IPS-NIHi11 (cell line): ENCODE data around the gene UBL7.
"Not testable (repeated sequence)": the region's sequence is repeated elsewhere in the genome, so short reads cannot be mapped to it uniquely, and the experiment has no call there.

ENCODE experiments used
- DNase-seq: peaks from one replicate; pipeline ENCODE4 v3.0.0; 2012; ENCODE audit warnings: mixed read lengths, low spot score

UBL7 gene

DNA sequence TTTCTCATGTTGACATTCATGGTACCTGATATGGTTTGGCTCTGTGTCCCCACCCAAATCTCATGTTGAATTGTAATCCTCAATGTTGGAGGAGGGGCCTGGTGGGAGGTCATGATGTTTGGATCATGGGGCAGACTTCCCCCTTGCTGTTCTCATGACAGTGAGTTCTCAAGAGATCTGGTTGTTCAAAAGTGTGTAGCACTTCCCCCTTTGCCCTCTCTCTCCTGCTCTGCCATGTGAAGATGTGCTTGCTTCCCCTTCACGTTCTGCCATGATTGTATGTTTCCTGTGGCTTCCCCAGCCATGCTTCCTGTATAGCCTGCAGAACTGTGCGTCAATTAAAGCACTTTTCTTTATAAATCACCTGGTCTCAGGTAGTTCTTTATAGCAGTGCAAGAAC lies 3.3 kb upstream of the UBL7 start:
- no peak for DNase-seq

DNA sequence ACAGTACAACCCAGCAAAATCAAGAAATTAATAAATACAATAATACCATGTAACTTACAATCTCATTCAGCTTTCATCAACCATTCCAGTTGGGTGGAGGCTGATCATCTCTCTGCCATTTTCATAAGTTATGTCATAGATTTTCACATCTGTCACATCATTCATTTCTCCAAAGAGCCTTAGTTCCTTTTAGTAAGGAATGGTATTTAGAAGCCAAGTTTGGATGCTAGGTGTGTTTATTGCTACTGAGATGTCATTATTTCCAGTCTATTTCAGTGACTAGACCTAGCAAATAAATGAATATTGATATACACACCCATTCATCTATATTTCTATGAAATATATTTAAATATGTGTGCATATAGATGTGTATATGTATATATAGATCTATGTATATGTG lies 2.7 kb upstream of the UBL7 start:
- no peak for DNase-seq

- DNase-seq, result no peak
Observed at GRCh38 chr15:74461847-74462511, 1.0 kb upstream of the UBL7 start.

GRCh38 chr15:74460298-74460697 lies 662 bp downstream of the UBL7 start:
- no peak for DNase-seq

GRCh38 chr15:74459798-74460197 lies 1.2 kb downstream of the UBL7 start:
- DNase-seq, result not testable (repeated sequence)

DNA sequence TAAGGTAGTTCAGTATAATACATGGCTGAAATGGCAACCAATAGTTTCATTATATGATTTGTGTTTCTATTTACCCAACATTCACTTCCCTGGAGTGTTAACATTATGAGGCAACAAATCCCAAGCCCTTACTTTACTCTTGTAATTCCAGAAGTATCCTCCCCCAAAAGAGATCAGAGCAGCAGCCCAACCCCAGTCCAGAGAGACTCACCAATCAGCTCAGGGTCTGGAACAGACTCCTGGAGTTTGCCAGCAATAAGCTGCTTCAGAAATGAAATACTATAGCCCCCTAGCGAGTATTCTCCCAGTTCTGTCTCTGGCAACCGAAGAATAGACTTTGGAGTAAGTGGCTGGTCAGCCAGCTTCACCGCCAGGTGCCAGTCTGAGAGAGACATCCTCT lies 2.5 kb downstream of the UBL7 start:
- DNase-seq, result no peak

- not testable (repeated sequence) for DNase-seq
Observed at GRCh38 chr15:74457036-74457435, 3.9 kb downstream of the UBL7 start.

- DNase-seq, result no peak
Observed at GRCh38 chr15:74454764-74455500, 6.0 kb downstream of the UBL7 start.

- DNase-seq, result no peak
Observed at GRCh38 chr15:74453925-74454763, 6.8 kb downstream of the UBL7 start.

- DNase-seq, result no peak
Observed at GRCh38 chr15:74451861-74452835, 8.8 kb downstream of the UBL7 start.

GRCh38 chr15:74451322-74451721 lies 9.6 kb downstream of the UBL7 start:
- DNase-seq, result no peak

- DNase-seq, result no peak
Observed at GRCh38 chr15:74449643-74450205, 11.2 kb downstream of the UBL7 start.

DNA sequence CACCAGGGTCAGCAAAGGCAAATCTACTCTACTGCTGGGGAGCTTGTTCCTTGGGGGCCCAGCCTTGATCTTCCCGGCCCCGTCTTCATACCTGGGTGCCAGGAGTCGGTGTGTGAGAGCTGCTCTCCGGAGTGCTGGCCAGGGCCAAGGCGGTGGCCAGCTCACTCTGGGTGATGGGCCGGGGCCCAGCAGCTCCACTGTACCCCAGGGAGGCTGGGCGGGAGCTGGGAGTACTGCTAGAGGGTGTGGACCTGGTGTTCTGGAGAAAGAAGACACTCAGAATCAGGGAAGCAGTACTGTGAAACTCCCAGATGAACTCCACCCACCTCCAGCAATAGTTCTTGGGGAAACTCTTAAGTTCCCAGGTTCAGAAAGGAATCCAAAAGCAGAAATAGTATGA lies 11.9 kb downstream of the UBL7 start:
- DNase-seq, result no peak

DNA sequence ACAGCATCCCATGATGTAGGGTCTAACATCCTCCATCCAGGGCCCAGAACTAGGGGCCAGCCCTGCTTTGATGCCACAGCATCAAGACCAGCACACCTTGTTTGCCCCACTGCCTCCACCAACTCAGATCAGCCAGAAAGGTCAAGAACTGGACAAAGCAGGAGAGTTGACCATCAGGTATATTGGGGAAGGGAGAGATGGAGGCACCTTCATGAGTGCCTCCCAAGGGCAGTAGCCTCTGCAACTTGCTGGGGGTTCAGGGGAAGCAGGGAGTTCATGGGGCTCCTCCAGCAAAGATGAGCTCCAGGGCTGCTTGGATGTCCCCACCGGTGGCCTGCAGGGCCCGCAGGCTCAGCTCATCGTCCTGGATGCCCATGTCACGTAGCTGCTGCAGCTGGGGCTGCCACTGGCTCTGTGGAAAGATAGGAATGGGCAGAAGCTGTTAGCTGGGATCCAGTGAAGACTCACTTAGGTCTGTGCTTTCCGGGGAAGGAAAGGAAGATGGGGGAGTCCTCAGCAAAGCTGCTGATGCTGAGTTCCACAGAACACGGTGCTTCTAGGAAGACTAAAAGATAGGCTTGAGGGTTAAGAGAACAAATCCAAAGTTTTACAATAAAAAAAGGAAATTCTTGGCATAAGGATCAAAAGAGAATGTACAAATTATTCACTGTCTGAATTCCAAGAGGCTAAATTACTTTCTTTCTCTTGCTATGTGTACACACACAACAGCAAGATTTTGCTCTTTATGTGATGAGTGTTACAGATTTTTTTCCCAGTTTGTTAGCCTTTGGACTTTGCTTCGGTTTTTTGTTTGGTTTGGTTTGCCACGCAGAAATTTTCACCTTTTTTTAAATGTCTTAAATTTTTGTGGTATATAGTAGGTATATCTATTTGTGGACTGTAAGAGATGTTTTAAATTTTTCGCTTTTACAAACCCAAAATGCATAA lies 14.9 kb downstream of the UBL7 start:
- no peak for DNase-seq

- no peak for DNase-seq
Observed at GRCh38 chr15:74444106-74445062, 16.6 kb downstream of the UBL7 start.

DNA sequence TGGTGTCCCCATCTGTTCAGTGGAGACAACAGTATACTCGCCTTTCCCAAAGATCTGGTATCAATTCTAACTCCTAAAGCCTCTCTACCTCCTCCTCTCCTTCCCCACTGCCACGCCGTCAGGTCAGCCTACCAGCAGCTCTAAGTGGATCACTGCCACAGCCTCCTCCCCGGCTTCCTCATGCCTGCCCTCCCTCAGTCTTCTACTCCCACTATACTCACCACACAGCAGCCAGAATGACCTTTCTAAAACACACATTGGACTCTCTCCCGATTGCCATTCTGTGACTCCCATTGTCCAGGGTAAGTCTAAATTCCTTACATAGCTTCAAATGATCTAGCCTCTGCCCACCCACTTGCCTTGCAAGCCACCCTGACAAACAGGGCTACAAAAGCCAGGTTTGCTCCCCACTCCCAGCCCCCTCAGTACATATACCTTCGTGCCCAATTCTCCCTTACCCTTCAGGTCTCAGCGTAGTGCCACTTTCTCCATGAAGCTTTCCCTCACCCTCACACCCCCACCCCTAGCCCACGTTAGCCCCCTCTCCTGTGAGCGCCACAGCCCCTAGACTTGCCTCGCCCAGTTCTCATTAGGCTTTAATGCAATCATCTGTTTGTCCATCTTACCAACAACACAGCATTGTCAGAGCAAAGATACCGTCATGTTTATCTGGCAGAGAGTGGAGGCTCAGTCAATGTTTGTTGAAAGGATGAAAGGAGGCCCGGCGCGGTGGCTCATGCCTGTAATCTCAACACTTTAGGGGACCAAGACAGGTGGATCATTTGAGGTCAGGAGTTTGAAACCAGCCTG lies 17.7 kb downstream of the UBL7 start:
- DNase-seq, result no peak

- DNase-seq, result no peak
Observed at GRCh38 chr15:74442604-74443003, 18.4 kb downstream of the UBL7 start.

- DNase-seq, result no peak
Observed at GRCh38 chr15:74442063-74442462, 18.9 kb downstream of the UBL7 start.
